Measurements from ENCODE around the gene C16orf90.

Gene C16orf90

DNA sequence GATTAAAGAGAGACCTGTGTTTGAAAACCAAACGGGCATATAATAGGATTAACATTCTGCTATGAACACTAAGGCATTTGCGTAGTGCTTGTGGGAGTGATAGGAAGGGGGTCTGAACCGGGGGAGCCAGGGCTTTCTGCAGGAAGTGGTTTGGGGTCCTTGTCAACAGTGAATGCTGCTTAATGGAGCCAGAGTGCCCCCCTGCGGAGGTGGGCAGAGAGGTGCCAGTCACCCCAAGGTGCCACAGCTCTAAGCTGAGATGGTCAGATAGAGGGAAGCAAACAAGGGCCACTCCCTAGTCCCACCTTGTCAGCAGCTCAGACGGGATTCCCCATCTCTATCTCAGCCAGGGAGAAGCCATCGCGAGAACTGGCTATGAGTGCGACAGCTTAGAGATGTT lies 34.1 kb downstream of the C16orf90 start:
- no peak for DNase-seq (ENCODE audit: low spot score)

DNA sequence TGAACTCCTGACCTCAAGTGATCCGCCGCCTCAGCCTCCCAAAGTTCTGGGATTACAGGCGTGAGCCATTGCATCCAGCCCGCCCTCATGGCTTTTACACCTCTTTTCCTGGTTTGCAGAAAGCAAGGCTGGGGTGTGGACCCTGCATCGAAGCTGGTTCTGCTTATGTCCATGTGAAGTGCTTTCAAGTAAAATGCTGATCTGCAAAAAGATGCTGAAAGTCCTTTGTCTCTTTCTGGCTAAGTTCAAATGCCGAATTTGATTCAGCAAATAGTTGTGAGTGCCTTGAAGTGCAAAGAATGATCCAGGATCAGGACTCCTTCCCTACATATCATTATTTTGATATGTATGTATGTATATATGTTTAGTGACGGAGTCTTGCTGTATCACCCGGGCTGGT lies 34.7 kb downstream of the C16orf90 start:
- DNase-seq (ENCODE audit: low spot score), result no peak

DNA sequence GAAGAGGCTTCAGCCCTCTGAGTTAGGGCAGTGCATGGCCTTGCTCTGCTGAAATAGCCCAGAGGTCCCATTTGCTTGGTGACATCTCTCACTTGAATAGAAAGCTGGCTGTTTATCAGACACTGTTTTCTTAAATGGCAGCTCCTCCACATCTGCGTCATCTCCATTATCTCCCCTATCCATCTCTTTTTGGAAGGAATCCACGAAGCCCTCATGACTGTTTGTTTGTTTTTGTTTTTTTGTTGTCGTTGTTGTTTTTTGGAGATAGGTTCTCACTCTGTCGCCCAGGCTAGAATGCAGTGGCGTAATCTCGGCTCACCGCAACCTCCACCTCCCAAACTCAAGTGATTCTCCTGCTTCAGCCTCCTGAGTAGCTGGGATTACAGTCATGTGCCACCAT lies 35.2 kb downstream of the C16orf90 start:
- DNase-seq (ENCODE audit: low spot score), result no peak

DNA sequence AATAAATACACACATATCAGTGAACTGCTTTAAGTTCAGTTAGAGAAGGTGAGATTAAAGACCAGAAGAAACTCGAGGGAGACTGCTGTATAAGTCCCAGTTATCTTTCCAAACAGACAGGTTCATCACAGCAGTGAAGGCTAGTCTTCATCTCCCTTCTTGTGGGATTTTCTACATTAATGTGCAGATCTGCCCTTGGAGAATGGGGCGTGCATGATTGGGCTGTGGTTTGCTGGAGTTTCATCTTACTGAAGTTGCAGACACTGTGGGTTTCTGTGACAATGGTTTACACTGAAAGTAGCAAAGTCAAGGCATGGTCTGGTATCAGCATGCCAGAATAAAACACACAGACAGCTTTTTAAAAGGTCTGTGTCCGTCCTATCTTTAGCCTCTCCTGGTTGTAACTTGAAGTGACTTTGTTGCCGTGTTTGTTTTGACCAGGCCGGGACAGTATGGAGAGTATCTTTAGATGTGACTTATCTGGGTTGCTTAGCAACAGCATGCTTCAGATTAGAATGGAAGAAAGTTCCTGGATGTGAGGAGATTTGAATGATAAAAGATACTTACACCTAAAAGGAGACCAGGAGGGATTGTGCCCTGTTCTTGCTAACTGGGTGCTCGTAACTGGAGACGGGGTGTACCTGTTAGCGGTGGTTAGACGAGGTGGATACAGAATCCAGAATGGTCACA lies 35.7 kb downstream of the C16orf90 start:
- no peak for DNase-seq (ENCODE audit: low spot score)

DNA sequence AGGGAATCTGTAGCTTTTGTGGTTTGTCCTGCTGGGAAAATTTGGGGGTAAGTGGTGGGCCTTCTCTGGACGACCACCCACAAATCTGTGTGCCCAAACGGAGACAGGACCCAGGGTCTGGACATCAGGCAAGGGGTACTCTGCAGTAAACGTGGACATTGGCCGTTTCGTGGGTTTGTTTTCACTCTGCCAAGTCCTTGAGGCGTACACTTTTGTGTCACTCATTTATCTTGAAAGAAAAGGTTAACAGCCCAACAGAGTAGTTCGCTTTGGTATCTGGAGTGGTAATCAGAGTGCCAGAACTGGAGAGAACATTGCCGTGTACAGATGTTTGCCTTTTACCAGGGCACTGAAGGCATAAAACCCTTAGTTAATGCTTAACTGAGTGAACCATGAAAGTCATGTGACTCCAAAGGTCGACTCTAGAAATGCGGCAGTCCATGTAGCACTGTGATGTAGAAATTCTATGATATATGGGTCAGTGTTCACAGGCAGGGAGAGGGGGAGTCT lies 36.4 kb downstream of the C16orf90 start:
- peak; percentile 39 for DNase-seq (ENCODE audit: low spot score)

DNA sequence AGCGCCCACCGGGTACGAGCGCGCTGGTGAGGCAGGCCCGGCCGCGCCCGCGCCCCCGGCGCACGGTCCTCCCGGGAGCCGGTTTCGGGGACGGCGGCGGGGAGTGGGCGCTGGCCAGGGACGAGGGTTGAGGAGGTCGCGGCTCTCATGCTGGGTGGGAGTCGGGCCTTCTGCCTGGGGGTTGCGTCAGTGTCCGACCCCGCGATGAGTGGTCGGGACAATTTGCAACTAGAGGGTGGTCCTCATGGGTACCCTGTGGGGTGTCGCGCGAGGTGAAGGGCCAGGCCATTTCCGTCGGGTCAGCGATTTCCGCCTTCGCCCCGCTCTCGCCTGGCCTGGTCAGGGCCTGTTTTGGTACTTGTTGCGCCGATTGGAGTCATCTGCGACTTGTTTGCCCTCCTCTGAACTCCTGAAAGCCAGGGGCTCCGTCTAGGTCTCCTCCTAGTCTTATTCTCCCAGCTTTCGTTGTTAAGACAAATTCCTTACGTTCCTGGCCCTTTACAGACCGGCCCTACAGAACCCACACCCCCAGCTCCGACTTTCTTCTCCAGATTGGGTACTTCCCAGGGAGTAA lies 36.9 kb downstream of the C16orf90 start:
- DNase-seq (ENCODE audit: low spot score), result peak; percentile 70

DNA sequence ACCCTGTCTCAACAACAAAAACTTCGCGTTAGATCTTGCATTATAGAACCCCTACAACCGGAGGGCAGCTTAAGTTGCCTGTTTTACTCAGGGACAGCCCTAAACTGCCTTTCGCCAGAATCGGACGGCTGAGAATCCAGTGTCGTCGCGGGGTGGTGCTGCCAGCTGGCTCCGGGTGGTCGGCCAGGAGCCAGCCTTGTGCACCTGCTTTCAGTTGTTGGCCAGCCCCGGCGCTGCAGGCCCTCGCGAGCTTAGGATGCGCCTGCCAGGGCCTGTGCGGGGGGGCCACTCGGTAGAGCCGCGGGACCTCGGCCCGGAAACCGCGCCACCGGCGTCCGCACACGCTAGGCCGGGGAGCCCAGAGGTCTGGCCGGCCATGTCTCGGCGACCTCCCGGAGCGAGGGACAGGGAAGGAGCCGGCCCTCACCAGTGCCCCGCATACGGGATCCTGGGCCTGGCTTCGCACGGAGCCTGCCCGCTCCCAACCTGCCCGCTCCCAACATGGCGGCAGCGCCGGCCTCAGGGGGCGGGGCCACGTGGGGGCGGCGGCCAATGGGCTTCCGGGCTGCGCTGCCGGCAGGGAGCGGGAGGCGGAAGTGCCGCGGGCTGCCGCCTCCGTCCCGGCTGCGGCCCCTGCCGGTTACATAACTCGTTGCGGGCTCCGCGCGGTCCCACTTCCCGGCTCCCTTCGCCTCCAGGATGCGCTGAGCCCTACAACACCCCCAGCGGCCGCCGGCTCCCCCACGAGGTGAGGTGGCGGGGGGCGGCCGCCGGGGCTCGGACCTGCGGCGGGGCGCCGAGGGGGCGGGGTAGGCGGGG lies 37.6 kb downstream of the C16orf90 start:
- peak; percentile 100 for DNase-seq (ENCODE audit: low spot score)

DNA sequence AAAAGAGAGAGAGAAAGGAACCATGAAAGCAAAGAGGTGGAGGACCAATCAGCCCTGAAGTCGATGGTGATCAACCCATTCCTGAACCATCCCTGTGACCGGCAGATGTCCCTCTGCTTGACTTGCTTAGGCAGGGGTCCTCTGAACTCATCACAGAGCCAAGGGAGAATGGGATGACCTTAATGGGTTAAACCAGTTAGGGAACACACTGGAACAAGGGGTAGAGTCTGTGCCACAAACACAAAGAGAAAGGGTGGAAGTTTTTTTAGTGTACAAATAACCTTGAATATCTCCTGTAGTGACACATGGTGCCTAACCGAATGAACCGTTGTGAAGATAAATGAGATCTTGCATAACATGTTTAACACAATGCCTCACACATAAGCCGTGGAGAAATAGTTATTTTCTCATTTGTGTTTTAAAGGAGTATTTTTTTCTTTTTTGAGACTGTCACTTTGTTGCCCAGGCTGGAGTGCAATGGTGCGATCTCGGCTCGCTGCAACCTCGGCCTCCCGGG lies 40.6 kb downstream of the C16orf90 start:
- DNase-seq (ENCODE audit: low spot score), result no peak

DNA sequence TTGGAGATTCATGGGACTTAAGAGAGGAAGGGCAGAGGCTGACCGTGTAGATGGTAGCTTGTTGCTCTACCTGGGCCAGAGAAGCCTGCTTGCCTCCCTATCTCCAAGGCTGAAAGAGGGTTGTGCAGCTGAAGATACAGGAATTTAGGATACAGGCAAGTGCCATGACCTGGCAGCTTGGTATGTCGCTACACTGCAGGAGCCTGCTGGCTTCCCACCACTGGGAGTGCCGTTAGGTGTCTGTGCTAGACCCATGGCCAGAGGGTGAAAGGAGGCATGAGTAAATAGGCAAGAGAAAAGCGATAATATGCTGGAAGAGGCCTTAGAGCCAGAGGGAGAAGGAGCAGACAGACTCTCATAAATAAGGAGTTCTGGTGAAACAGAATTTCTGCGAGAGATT lies 41.2 kb downstream of the C16orf90 start:
- DNase-seq (ENCODE audit: low spot score), result no peak

DNA sequence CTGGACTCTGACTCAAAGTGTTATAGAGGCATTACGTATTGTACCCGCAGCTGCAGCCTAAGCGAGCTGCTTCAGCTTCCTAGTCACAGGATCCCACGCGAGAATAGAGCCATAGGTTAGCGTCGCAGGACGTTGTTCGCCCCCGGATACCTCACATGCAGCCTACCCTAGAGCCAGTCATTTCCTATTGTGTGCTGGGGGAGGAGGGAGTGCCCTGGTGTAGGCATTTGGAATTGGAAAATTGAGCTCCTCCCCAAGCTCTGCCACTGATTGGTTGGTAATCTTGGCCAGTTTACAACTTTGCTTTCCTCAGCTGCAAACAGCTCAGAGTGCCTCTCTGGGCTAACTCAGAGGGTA lies 51.3 kb downstream of the C16orf90 start:
- peak; percentile 72 for DNase-seq (ENCODE audit: low spot score)

Data from GM03348 (cell line).